Keratinocyte (primary cell): Measurements from ENCODE around the gene PLEKHO2.

ENCODE experiments used
- EZH2 ChIP-seq: IDR thresholded peaks from one replicate; pipeline ENCODE4 v1.6.1; 2012; ENCODE audit warnings: inconsistent platforms, mild to moderate bottlenecking, low read length, moderate library complexity
- TF ChIP-seq, protein P1 (sequence below), 3 experiments: IDR thresholded peaks in 1 of 3; conservative IDR thresholded peaks in 1 of 3; optimal IDR thresholded peaks in 1 of 3; 2 replicates in 2 of 3; 3 replicates in 1 of 3; pipeline versions ENCODE3 to v1.5.1; 2011; ENCODE audit warnings: low read length in 3 of 3, mild to moderate bottlenecking in 3 of 3, moderate library complexity in 2 of 3, control low read depth in 1 of 3, inconsistent platforms in 1 of 3; ENCODE audit not compliant: insufficient read depth in 2 of 3; ENCODE audit errors: extremely low read depth in 1 of 3

DNA sequence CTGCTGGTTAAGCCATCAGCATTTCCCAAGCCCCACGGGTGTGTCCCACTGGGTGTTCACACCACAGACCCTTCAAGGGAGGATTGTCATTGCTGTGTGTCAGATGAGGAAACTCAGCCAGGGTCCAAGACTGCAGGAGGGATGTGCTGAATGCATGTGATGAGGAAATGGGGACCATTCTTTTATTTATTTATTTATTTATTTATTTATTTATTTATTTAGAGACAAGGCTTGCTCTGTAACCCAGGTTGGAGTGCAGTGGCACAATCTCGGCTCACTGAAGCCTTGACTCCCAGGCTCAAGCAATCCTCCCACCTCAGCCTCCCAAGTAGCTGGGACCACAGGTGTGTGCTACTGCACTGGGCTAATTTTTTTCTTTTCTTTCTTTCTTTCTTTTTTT is 37.1 kb upstream of the PLEKHO2 start:
- TF ChIP-seq, protein P1, sequence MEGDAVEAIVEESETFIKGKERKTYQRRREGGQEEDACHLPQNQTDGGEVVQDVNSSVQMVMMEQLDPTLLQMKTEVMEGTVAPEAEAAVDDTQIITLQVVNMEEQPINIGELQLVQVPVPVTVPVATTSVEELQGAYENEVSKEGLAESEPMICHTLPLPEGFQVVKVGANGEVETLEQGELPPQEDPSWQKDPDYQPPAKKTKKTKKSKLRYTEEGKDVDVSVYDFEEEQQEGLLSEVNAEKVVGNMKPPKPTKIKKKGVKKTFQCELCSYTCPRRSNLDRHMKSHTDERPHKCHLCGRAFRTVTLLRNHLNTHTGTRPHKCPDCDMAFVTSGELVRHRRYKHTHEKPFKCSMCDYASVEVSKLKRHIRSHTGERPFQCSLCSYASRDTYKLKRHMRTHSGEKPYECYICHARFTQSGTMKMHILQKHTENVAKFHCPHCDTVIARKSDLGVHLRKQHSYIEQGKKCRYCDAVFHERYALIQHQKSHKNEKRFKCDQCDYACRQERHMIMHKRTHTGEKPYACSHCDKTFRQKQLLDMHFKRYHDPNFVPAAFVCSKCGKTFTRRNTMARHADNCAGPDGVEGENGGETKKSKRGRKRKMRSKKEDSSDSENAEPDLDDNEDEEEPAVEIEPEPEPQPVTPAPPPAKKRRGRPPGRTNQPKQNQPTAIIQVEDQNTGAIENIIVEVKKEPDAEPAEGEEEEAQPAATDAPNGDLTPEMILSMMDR (optimal IDR thresholded peaks at IDR 0.05 in 1 of 3, IDR thresholded peaks at IDR 0.05 in 1 of 3, conservative IDR thresholded peaks at IDR 0.05 in 1 of 3; ENCODE audit: extremely low read depth in 1 of 3, insufficient read depth in 2 of 3, low read length in 3 of 3), result no peak
- no peak for TF ChIP-seq EZH2
